Right renal cortex interstitium (tissue), 3 donors: ENCODE results near the gene FOXO3. TPM values are rescaled to one million over a fixed set of nuclear protein-coding genes. Genes with fewer than 3 reads are reported as not detected.

ENCODE experiments used
- DNase-seq, 3 donors: peaks; one replicate each; pipeline ENCODE4 v3.0.0-alpha.2; 2013; ENCODE audit warnings: low read depth in 3 of 3, low spot score in 2 of 3
- polyA plus RNA-seq, 3 donors: library from polyadenylated mRNA; unstranded; fragments of 120-200 nt; gene quantifications; one replicate each; pipeline ENCODE4 v1.2.1, GENCODE V29; 2013; ENCODE audit not compliant: insufficient read length in 3 of 3

FOXO3 gene
- polyA plus RNA-seq, 3 donors, result 48.0 to 53.2 (median 49.9) TPM

DNA sequence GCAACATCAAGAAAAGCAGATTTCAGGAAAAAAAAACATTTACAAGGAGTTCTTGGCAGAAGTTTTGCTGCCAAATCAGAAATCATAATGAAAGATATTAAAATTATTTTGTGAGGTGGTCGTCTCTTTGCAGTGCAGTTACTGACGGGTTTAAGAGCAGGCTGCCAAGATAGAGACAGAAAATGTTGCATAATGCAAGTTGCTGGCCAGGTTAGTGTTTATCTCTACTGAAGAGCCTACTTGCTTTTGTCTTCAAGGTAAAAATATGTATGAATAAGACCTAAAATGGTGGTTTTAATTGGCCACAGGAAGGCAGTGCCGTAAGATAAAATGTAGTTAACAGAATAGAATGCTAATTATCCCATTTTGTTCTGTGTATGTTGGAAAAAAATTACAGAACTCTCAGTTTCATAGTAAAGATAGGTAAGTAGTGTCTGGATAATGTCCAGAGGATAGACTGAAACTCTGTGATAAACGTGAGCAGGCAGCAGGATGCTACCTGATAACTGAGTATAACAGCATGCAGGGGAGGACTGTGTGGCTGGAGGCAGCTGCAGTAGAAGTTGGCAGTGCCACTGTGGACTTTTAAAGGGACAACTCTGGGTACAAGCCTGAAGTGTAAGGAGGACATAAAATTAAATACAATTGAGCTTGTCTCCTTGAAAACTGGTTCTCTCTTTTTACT lies 13.9 kb downstream of the FOXO3 start:
- DNase-seq, result no peak

DNA sequence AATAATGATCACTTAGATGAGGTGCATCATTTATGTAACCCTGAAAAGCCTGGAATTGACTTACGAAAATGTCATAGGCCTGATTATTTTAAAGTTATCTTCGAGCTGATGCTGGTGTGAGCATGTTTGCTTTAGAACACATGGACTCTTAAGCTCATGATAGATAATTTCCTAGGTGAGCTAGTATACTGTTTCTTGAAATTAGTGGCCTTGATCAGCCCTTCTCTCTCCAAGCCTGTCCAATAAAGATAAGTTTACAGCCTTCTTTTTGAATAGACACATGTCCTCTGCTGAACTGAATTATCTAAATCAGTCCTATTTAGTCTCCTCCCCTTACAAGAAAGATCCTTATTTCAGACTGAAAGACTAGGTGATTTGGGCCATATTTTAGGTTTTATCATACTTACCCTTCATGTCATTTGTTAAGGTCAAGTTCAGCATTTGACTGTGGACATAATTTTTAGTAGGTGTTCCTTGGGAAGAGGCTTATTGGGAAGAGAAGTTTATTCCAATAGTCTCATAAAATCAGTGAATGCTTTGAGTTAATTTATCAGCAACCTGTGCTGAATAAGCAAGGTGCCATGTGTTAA lies 15.3 kb downstream of the FOXO3 start:
- DNase-seq, result no peak

DNA sequence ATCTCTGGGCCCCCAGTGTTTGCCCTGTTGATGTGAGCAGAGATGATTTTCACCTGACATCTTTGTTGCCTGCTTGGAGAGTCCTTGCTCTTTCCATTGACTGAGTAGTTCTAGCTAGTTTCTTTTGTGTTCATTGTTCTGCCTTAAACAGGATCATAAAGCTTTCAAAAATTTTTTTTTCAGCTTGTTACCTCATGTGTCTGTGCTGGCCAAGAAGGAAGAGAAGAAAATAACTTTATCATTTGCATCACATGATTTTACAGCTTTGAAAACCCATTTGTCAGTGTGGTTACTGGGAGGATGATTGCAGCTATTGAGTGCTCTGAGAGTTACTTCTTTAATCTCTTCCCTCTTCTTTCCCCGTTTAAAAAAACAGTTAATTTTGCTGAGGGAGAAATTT lies 16.0 kb downstream of the FOXO3 start:
- no peak for DNase-seq

DNA sequence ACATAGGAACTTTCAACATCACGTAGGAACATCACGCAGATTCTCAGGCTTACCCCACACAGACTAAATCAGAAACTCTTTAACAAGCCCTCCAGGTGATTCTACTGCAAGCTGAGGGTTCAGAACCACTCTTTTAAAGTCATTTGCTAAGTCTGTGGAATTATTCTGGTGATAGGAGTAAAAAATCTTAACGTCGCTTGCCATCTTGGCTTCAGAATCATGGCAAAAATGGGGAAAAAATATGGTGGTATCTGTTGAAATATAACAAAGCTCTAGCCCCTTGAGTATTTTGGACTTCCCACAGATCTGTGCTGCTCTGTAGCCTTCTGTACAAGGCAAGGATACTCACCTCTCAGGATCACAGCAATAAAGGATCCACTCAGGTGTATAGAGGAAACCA lies 17.4 kb downstream of the FOXO3 start:
- no peak for DNase-seq

DNA sequence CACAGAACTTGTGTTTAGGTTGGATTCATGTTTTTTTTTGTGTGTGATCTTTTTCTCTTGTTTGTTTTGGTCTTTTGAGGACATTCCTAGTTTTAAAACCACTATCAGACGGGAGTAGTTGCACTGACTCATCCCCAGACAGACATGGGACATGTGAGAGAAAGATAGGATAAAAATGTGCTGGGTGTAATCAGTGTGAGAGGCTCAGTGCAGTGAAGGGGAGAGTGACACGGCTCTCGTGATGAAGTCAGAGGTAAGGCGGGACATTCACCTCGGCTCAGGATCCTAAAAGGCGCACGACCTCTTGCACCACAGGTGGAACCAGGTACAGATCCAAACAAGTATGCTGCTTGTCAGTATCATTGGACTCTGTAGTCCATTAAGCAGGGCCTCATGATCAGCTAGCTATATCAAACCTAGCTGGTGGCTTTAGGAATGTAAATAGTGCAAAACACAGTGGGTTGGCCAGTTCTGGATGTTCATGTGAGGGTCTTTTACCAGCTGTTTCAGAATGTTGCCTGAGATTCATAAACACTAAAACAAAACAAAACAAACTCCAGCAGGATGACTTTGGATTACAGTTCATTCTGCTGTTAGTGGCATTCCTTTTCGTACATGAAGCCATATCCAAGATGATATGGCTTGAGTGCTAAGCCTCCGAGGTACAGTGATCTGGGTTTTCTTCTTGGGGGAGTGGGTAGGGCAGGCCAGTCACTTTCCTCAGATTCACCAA lies 18.0 kb downstream of the FOXO3 start:
- DNase-seq, result no peak

DNA sequence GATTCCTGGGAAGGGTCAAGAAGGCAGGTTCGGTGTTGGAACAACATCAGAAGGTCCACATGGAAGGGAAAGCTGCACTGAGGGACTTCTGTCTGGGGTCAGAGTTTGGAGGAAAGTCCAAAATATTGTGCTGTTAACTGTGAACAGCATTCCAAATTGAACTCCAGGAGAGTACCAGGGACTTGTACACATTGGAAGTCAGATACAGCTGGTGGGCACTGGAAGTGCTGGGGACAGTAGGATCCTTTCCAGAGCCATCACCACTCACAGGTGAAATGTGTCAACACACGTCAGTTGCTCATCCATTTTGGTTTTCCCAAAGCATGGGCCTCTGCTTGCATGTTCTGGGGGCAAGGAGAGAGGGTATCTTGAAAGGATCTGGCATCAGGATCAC lies 18.6 kb downstream of the FOXO3 start:
- no peak for DNase-seq

DNA sequence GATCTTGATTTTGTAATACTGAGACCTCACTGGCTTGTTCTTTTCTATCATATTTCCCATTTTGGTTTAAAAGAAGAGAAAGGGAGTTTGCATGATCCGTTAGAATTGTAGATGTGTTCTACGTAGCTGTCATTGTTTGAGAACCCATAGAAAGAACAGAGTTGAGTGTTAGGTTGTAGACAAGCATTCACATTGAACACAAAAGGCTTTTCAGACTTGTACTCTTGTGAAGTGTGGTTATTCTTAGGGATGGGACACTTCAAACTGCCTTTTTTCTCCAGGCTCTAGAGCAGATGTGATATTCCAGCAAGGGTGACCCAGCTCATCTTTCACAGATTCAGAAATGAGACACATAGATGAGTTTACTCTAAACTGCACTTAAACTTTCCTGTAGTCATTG lies 19.9 kb downstream of the FOXO3 start:
- DNase-seq, result no peak

DNA sequence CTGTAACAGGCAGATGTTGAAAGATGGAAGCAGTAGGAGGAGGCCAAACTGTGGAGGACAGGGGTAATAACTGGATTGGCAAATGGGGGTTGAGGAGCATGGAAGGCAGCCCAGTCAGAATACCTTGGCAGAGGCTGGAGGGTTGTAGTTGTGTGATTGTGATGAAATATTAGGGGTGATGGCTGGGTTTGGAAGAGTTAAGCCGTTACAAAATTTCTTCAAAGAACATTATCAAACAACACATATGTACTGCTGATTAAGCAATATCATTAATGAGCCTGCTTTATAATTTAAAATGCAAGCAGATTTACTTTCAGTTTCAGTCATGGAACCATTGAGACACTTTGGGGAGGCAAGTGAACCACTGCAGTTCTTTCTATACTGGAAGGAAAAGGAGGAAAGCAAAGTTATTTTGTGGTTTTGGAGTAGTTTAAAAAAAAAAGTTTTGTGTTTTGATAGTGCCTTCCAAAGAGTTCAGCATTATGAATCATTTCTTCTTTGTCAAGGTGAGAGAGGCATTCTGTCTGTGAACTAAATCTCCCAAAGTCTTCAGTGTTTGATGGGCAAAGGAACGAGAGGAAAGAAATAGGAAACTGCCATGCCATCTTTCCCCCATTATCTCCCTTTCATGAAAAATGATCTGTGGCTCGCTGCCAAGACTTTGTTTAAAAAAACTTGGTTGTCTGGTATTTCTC lies 20.7 kb downstream of the FOXO3 start:
- DNase-seq, result no peak

DNA sequence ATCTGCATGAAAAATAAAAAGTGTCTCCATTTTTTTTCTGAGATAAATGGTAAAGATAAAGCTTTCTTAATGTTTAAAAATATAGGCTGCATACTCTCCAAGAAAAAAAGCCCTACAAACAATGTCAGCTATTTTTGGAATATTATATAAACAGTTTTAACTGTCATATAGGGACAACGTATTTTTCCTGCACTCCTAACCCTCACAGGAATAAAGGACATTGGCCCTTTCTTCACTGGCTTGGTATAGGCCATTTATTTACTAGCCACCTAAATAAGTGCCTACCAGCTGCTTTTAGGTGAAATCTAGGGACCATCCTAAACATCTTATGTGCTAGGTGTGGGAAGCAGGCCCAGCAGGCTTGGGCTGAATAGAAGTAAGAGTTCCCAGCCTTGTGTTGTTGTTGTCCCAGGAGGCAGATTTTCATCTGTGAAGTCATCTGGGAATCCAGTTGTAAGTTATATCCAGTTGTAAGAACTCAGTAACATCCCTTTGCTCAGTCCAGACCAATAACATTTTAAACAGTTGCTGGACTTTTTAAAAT lies 21.3 kb downstream of the FOXO3 start:
- no peak for DNase-seq

DNA sequence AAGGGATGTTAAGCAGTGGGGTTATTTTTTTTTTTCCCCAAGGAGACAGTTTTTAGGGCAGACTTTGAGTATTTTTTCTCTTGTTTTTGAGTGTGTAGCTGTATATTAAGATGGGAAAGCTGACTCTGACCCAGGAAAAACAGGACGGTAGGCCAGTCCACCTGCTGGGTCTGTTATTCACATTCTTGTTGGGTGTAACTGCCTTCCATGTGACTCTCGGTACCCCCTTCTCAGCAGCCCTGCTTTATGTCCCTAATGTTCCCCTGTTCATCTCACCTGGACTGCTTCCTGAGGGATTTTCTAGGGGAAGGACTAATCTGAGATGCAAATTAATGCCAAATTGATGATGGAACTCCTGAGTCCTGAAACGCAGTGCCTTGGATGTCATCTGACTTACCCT lies 21.9 kb downstream of the FOXO3 start:
- DNase-seq, result no peak

DNA sequence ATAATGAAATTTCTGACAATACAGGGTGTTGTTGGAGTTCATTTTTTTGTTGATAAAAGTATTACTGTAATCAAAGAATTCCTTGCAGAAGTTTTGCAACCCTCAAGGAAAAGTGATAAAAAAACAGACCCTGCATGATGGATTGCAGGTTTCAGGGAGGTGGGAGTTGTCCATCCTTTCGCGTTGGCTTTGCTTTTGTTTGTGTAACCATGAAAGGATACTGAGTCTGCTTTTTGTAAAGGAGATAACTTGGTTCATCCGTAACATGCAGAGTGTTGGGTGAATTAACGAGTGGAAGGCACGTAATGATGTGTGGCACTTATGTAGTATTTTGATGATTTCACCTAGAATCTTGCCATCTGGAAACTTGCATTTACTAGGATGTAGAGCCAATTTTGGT lies 23.6 kb downstream of the FOXO3 start:
- no peak for DNase-seq

DNA sequence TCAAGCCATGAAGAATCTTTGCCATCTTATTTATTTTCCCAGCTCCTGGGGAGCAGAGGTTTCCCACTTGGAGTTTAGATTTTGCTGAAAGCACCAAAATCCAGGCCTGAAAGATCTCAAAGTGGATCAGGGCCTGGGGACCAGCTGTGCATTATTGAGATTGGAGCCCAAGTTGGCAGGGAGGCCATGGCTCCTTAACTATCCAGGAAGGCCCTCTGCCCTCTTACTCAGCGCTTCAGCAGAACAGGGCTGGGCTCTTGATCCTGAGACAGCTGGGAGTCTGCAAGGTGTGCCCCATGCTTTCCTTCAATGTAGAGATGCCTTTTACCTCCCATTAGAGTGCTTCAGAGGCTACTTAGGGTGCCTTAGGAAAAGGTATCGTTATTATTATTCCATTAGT lies 24.6 kb downstream of the FOXO3 start:
- no peak for DNase-seq

DNA sequence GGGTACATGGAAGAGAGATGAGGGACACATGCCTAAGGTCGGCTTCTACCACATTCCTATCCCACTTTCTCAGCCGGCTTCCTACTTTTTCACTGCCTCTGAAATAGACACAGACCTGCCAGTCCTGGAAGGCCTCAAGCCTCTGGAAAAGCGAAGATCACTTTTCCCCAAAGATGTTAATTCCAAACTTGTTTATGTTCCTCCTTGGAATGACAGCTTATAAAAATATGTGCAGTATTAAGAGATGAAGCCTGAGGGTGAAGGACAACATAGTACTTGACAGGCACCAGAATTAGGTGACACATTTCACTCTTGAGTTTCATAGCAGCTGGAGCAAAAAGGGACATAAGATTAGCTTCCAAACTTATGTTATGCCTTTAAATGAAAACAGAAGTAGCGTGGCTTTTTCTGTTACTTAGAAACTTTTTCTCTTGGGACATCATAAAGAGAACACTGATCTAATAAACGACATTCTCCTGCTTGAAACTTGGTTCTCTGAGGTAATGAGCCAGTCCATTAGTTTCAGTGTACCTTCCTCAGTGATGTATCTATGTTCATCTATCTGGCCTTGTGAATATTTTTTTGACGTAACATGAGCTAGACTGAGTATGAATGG lies 25.3 kb downstream of the FOXO3 start:
- no peak for DNase-seq

DNA sequence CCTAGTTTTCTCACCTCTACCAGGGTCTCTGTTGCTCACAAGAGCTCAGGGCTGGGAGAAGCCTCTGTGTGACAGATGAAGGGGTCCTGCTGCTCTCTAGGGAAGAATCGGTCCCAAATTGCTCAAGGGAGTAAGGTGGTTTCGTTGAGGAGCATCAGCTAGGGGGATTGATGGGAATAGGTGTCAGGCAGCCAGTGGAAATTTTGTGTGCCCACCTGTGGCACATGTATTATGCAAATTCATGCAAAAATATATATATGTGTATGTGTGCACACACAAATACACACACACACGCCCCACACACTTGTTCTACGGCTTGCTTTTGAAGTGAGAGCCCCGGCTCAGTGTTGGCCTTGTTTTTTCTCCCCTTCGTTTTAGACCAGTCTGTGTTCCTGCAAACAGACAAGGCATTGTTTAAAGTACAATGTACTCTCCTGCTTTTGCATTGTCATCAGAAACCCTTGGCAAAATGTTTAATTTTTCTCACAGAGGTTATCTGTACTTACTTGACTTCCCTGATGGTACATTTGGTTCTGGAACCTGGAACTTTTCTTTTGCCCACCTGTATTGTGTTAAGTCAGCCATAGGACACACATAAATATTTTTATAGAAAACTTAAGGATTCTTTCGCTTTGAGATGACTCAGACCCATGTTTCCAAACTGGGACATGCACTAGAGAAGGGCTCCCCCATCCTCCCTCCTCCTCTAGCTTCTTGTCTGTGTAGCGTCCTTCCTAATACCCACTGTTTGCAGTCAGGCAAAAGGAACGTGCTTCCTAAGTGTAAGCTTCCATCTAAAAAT lies 26.7 kb downstream of the FOXO3 start:
- no peak for DNase-seq

DNA sequence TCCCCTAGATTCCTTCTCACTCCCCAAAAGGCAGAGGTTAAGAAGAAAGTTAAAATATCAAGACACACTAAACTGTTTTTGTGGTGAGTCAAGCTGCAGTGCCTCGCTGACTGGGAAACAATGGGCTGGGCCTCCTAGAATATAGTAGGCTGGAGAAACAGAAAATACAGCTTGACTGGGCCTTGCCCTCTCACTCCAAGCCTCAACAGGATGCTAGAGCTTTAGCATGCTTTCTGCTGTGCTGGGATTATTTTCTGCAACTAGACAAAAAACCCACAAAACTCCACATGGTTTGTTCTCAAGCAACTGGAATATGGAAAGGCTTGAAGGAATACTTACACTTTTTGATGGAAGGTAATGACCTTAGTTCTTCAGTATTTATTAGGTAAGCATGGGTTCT lies 27.9 kb downstream of the FOXO3 start:
- DNase-seq, result no peak

DNA sequence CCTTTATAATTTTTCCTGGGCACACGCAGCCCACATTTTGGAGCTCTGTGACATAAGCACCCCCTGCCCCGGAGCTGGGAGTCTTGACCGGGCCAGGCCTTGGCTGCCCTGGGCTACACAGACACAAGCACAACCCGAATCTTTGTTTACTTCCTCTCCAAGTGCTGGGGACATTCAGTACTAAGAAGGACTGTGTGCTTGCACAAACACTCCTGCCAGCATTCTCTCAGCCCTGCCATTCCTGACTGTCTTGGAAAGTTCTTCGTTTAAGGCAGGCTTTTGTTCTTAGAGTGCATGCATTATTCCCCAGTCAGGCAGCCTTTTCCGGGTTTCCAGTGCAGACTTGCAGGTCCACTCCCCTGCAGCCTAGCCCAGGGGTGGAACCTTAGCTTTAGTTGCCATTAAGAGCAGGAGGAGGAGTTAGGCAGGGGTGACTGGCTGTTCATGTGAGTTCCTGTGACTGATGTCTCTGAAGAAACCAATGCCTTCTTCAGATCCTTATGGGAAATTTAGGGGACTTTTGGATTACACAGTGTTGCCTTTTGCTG lies 28.6 kb downstream of the FOXO3 start:
- peak in 2 of 3 donors; percentile 51 to 65 for DNase-seq

DNA sequence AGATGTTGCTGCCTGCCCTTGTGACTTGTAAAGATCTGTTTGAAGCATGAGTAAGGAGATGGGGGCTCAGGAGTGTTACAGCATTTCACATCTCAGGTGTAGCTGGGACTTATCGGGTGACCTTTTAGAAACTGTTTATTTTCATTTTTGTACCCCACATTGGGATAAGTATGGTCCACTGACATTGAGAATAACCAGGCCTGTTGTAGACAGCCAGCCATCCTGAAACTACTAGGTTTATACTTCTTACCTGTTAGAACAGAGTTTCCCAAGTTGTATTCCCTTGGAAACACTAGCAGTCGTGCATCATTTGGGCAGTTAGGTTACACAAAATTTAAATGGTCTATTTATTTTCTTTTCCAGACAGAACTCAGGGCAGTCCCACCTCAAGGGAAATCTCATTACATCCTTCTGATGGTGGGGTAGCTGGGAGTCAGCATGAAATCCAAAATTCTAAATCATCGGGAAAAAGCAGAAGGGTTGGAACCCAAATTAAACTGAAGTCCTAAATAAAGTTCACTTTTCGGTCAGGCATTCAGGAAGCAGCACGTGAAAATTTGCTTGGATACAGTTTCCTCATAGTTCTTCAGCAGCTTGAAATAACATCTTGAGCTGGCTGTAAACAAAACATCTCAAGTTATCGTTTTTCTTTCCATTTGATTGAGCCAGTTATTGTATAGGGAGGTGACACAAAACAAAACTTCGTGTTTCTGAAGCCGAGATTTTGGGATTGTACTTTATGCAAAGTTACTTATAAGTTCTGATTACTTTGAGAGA lies 30.5 kb downstream of the FOXO3 start:
- DNase-seq, result no peak

DNA sequence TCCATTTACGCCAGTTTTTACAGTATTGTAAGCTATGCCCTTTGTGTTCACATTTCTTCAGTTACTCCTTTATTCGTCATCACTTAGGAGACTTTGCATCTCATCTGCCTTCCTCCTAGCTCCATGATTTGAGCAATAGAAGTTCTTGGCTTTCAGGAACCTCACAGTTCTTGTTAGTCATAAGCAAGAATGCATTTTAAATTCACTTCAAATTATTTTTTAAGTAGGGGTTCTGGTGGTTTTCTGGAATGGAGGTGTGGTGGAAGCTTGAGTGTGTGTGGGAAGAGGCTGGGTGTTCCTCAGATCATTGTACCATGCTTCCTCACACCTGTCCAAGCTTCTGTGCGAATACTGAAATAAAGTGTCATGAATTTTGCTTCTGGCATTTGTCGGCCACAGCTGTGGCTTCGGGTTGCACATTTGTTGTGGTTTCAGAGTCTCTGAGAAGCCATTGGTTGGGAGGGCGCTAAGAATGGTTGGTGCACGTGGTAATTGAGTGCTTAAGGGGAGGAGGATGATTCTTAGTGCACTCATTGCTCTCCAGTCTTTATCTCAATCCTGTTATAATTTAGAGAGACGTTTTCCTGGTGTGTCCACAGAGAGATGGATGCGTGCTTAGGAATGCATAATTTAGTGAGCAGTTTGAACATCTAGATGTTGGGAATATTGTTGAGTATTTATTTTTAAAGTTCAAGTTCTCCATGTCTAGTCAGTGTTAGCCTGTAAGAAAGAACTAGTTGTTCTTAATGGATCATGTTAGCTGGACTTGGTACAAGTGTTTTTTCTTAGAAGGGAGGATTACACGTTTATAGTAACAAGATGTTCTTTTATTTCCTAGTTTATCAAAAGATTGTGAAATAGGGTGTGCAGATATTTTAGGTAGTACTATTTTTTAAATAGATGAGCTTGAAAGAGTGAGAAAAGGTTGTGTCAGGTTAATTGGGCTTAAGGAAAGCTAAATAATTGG lies 31.9 kb downstream of the FOXO3 start:
- no peak for DNase-seq
